GM12878 (cell line): ENCODE measurements around the gene SKAP1. TPM values are rescaled to one million over a fixed set of nuclear protein-coding genes. Genes with fewer than 3 reads are reported as not detected.

ENCODE experiments used
- ATAC-seq: fragments of 200-7000 bp; cut with Tn5 transposase; 3 replicates; pipeline ENCODE4 v1.9.1; 2020; ENCODE audit warnings: mild to moderate bottlenecking, moderate library complexity
- BruUV-seq: library from RNA; stranded (reverse); fragments of 400-500 nt; replicated peaks from 2 replicates; lab custom pipeline; 2021; lab: Mats Ljungman, UMichigan
- CTCF ChIA-PET: fragments of 300-600 bp; sonication (Branson Sonifier 250); formaldehyde crosslinking; extraction: SDS; loops from one replicate; lab custom pipeline; 2021; ENCODE audit warnings: inconsistent platforms; lab: Yijun Ruan, JAX
- POLR2A ChIA-PET: fragments of 350-600 bp; formaldehyde crosslinking; extraction: SDS; loops from one replicate; lab custom pipeline; 2021; ENCODE audit warnings: inconsistent platforms; lab: Charles Lee
- RAD21 ChIA-PET: fragments of 300-600 bp; sonication (Branson Sonifier 250); formaldehyde crosslinking; loops from one replicate; lab custom pipeline; 2023; ENCODE audit warnings: antibody characterized with exemption; ENCODE audit not compliant: unreplicated experiment; lab: Charles Lee
- SMC1A ChIA-PET: fragments of 300-600 bp; sonication (Branson Sonifier 250); formaldehyde crosslinking; loops from one replicate; lab custom pipeline; 2023; ENCODE audit not compliant: unreplicated experiment, uncharacterized antibody; lab: Charles Lee
- DNase-seq: peaks from one replicate; pipeline ENCODE4 v3.0.0-alpha.2; 2011; ENCODE audit warnings: low read depth, low spot score
- FAIRE-seq: peaks from 3 replicates; lab custom pipeline; 2011; peaks lifted over from hg19 to GRCh38; lab: Jason Lieb, UNC
- H2AFZ ChIP-seq: 2 replicates; pipeline ENCODE4 v1.6.0; 2011; ENCODE audit warnings: low read depth, low read length, control low read depth; ENCODE audit not compliant: control insufficient read depth
- H3K27ac ChIP-seq: 2 replicates; pipeline ENCODE4 v1.5.1; 2011; ENCODE audit warnings: control low read depth; ENCODE audit not compliant: control insufficient read depth, insufficient read depth
- H3K27me3 ChIP-seq, 2 experiments: replicated peaks in 1 of 2; 2 replicates each; pipeline versions ENCODE4 v1.6.0 to v1.6.1; 2011; ENCODE audit warnings: low read length in 1 of 2; ENCODE audit not compliant: control insufficient read depth in 2 of 2, insufficient read depth in 2 of 2
- H3K36me3 ChIP-seq, 2 experiments: 2 replicates each; pipeline ENCODE4 v1.5.1; 2011; ENCODE audit warnings: low read length in 1 of 2; ENCODE audit not compliant: control insufficient read depth in 2 of 2, insufficient read depth in 2 of 2
- H3K4me1 ChIP-seq: 2 replicates; pipeline ENCODE4 v1.6.1; 2011; ENCODE audit warnings: mild to moderate bottlenecking, low read length, moderate library complexity, mixed read lengths; ENCODE audit not compliant: control insufficient read depth, insufficient read depth
- H3K4me2 ChIP-seq: 2 replicates; pipeline ENCODE4 v1.6.0; 2011; ENCODE audit warnings: control low read depth; ENCODE audit not compliant: control insufficient read depth, insufficient read depth
- H3K4me3 ChIP-seq: fragments of 200-600 bp; sonication (generic); 2 replicates; pipeline ENCODE4 v1.5.1; 2016
- H3K79me2 ChIP-seq: 2 replicates; pipeline ENCODE4 v1.6.0; 2011; ENCODE audit warnings: low read length; ENCODE audit not compliant: control insufficient read depth, insufficient read depth
- H3K9ac ChIP-seq: 2 replicates; pipeline ENCODE4 v1.8.0; 2011; ENCODE audit warnings: low read length, control low read depth, mixed read lengths; ENCODE audit not compliant: control insufficient read depth, insufficient read depth
- H3K9me3 ChIP-seq: replicated peaks from 3 replicates; pipeline ENCODE4 v1.5.1; 2011; ENCODE audit warnings: mild to moderate bottlenecking, low read length; ENCODE audit not compliant: control insufficient read depth, insufficient read depth
- H4K20me1 ChIP-seq: 2 replicates; pipeline ENCODE4 v1.6.0; 2011; ENCODE audit not compliant: control insufficient read depth, insufficient read depth
- CTCF ChIP-seq, 3 experiments: IDR thresholded peaks in 2 of 3; conservative IDR thresholded peaks in 1 of 3; 2 replicates each; pipeline ENCODE4 v1.5.1; 2011; ENCODE audit warnings: low read depth in 3 of 3, low read length in 3 of 3, mild to moderate bottlenecking in 3 of 3, control low read depth in 2 of 3, moderate library complexity in 2 of 3, inconsistent platforms in 1 of 3, mixed read lengths in 1 of 3; ENCODE audit not compliant: control insufficient read depth in 2 of 3, insufficient read depth in 1 of 3; ENCODE audit errors: extremely low read depth in 1 of 3
- LARP7 ChIP-seq: fragments of 450-650 bp; IDR thresholded peaks from 2 replicates; pipeline ENCODE4 v1.6.1; 2017; ENCODE audit warnings: mild to moderate bottlenecking
- RUNX3 ChIP-seq: IDR thresholded peaks from 2 replicates; pipeline ENCODE4 v1.6.1; 2012; ENCODE audit warnings: low read length, inconsistent platforms
- SREBF2 ChIP-seq: IDR thresholded peaks from 2 replicates; pipeline ENCODE4 v1.6.1; 2012; ENCODE audit warnings: mild to moderate bottlenecking, low read length
- WRNIP1 ChIP-seq: IDR thresholded peaks from 2 replicates; pipeline ENCODE4 v1.6.1; 2011; ENCODE audit warnings: low read depth, low read length, improper control_type of control experiment, borderline replicate concordance
- ZBTB4 ChIP-seq: fragments of 450-650 bp; formaldehyde crosslinking; IDR thresholded peaks from 2 replicates; pipeline ENCODE4 v1.4.0; 2022; ENCODE audit warnings: mild to moderate bottlenecking, moderate library complexity
- ZNF217 ChIP-seq: fragments of 450-650 bp; IDR thresholded peaks from 2 replicates; pipeline ENCODE4 v1.6.1; 2017; ENCODE audit warnings: antibody characterized with exemption, mild to moderate bottlenecking
- ZNF592 ChIP-seq: fragments of 450-650 bp; IDR thresholded peaks from 2 replicates; pipeline ENCODE4 v1.6.1; 2017; ENCODE audit warnings: mild to moderate bottlenecking, moderate library complexity
- WGBS: methylation state at CpG from one replicate; pipeline ENCODE4 v1.1.6; 2016; ENCODE audit warnings: low lambda C conversion rate; ENCODE audit not compliant: insufficient replicate concordance, insufficient coverage; ENCODE audit errors: missing lambda C conversion rate; 5-methylcytosine and 5-hydroxymethylcytosine counted together
- in situ Hi-C: fragments of 300-500 bp; cut with MboI; formaldehyde crosslinking; loops from 9 replicates; pipeline ENCODE4 v1.14.3; 2018; ENCODE audit warnings: mixed read lengths
- intact Hi-C: fragments of 100-400 bp; cut with micrococcal nuclease; formaldehyde crosslinking; loops from one replicate; pipeline ENCODE4 v1.14.2; 2022; ENCODE audit not compliant: unreplicated experiment
- polyA plus RNA-seq, 11 experiments: library from polyadenylated mRNA; depleted of rRNA in 4 of 11; unstranded in 6 of 11; stranded (reverse) in 5 of 11; fragments of >200 nt; fragmentation: Nextera tagmentation in 4 of 11; fragmentation: Illumina TruSeq in 1 of 11; extraction: Ambion mirVana in 4 of 11; extraction: Trizol in 1 of 11; gene quantifications; 1 replicate in 1 of 11; 2 replicates in 10 of 11; pipeline versions ENCODE4 v1.2.1 to v1.2.3, GENCODE V29; 2011 to 2016; ENCODE audit warnings: inconsistent platforms in 2 of 11, missing spikeins in 2 of 11, low read depth in 1 of 11
- total RNA-seq, 4 experiments: library from RNA; depleted of rRNA in 3 of 4; stranded (reverse); fragments of >200 nt in 3 of 4; fragmentation: Illumina TruSeq in 1 of 4; extraction: Trizol in 1 of 4; gene quantifications; 2 replicates each; pipeline versions ENCODE4 v1.2.1 to v1.2.3, GENCODE V29; 2013 to 2021

SKAP1 gene
- total and polyA plus RNA-seq, 10 of the 15 experiments (the other 5 are each of a cell fraction or from before 2014, with no cell fraction given) = 17.1 to 97.6 (median 35.9) TPM

- no peaks in the 10 kb centered on the region for H3K36me3 ChIP-seq
- in situ Hi-C loops = no loop called here
- no peak overlapping the region for H2AFZ ChIP-seq
- CTCF ChIA-PET = interaction anchor here (0.5 to 8.2 kb wide), 4 partner anchors 21 to 115 kb away, joined by 4 to 69 read pairs (median 8); no protein-coding TSS in a partner anchor
- no peak overlapping the region for H3K4me2 ChIP-seq
- no peaks in the 10 kb centered on the region for H3K79me2 ChIP-seq
- ATAC-seq (no peak), DNase-seq (no peak), FAIRE-seq (no peak)
- SMC1A ChIA-PET = interaction anchor here (0.8 to 1.8 kb wide), 3 partner anchors 16 to 223 kb away, joined by 3 to 4 read pairs (median 3); no protein-coding TSS in a partner anchor
- 84% methylated on average over 4 of the region's 4 CpGs for WGBS
- no TSS peak for BruUV-seq
- H3K4me1 ChIP-seq = peaks cover 10% of the 10 kb centered on the region; the same call in 1 of the 2 replicates
- RAD21 ChIA-PET = interaction anchor here (1.2 kb wide), 1 partner anchor 23 kb away, joined by 6 read pairs; no protein-coding TSS in a partner anchor
- H4K20me1 ChIP-seq = no peaks in the 10 kb centered on the region
- H3K27me3 ChIP-seq = no peaks in the 10 kb centered on the region
- H3K9ac ChIP-seq = no peak overlapping the region
- no peak for TF ChIP-seq RUNX3
- TF ChIP-seq WRNIP1 = no peak
- TF ChIP-seq ZNF217 = no peak
- no peak for TF ChIP-seq CTCF (IDR thresholded peaks at IDR 0.05 in 2 of 3, conservative IDR thresholded peaks at IDR 0.05 in 1 of 3; ENCODE audit: control insufficient read depth in 2 of 3, extremely low read depth in 1 of 3, insufficient read depth in 1 of 3, low read depth in 3 of 3, low read length in 3 of 3)
- TF ChIP-seq SREBF2 = no peak
- TF ChIP-seq ZNF592 = no peak
- TF ChIP-seq LARP7 = no peak
- no peak for TF ChIP-seq ZBTB4 (CRISPR knock-in tag)
- H3K4me3 ChIP-seq = no peak overlapping the region
- H3K27ac ChIP-seq = no peak overlapping the region
- intact Hi-C loops = loop anchor here (10.0 kb wide), 2 partner anchors 66 to 176 kb away; no protein-coding TSS in a partner anchor
- no peaks in the 10 kb centered on the region for H3K9me3 ChIP-seq
- POLR2A ChIA-PET = interaction anchor here (1.2 kb wide), 1 partner anchor 223 kb away, joined by 3 read pairs; no protein-coding TSS in a partner anchor
Measured at GRCh38 chr17:48330887-48331286, 99.1 kb downstream of the SKAP1 start.
